Stomach (tissue), 9 donors: Measurements from ENCODE around the gene EGR2. TPM values are rescaled to one million over a fixed set of nuclear protein-coding genes. Genes with fewer than 3 reads are reported as not detected.

Experiments used
- DNase-seq, 2 donors: peaks; one replicate each; pipeline versions ENCODE4 v3.0.0 to v3.0.0-alpha.2; 2013 to 2019
- H3K27ac ChIP-seq, 5 donors: fragments of 200-600 bp in 4 of 5; sonication (generic) in 4 of 5; one replicate each; pipeline ENCODE4 v1.5.1; 2013 to 2019; ENCODE audit warnings: mild to moderate bottlenecking in 1 of 5, moderate library complexity in 1 of 5
- H3K27me3 ChIP-seq, 3 donors: fragments of 200-600 bp; sonication (generic); one replicate each; pipeline ENCODE4 v1.5.1; 2017 to 2019; ENCODE audit warnings: mixed run types in 1 of 3
- H3K36me3 ChIP-seq, 4 donors: fragments of 200-600 bp; sonication (generic); 1 replicate in 3 of 4; 2 replicates in 1 of 4; pipeline ENCODE4 v1.5.1; 2016 to 2019
- H3K4me1 ChIP-seq, 4 donors: fragments of 200-600 bp; sonication (generic); one replicate each; pipeline ENCODE4 v1.5.1; 2016 to 2019
- H3K4me3 ChIP-seq, 4 donors: fragments of 200-600 bp; sonication (generic) in 3 of 4; one replicate each; pipeline ENCODE4 v1.5.1; 2016 to 2019; ENCODE audit warnings: mild to moderate bottlenecking in 1 of 4
- H3K9me3 ChIP-seq, 4 donors: fragments of 200-600 bp; sonication (generic); one replicate each; pipeline ENCODE4 v1.5.1; 2016 to 2019
- CTCF ChIP-seq, 7 experiments: fragments of 450-650 bp in 4 of 7; fragments of 200-600 bp in 3 of 7; sonication (generic) in 3 of 7; IDR thresholded peaks; one replicate each; pipeline ENCODE4 v1.5.1; 2016 to 2019; ENCODE audit warnings: antibody characterized with exemption in 7 of 7, control low read depth in 2 of 7, mild to moderate bottlenecking in 1 of 7
- EP300 ChIP-seq: sonication (generic); formaldehyde crosslinking; IDR thresholded peaks from one replicate; pipeline ENCODE4 v1.6.1; 2017; ENCODE audit warnings: antibody characterized with exemption
- POLR2A ChIP-seq, 4 donors: fragments of 450-650 bp; IDR thresholded peaks; one replicate each; pipeline ENCODE4 v1.6.1; 2016; ENCODE audit warnings: antibody characterized with exemption in 4 of 4, control low read depth in 2 of 4, mild to moderate bottlenecking in 1 of 4, moderate library complexity in 1 of 4
- POLR2AphosphoS5 ChIP-seq, 3 donors: sonication (generic); formaldehyde crosslinking; IDR thresholded peaks; one replicate each; pipeline ENCODE4 v1.6.1; 2016; ENCODE audit warnings: antibody characterized with exemption in 3 of 3
- WGBS, 5 donors: extraction: QIAGEN DNeasy Blood & Tissue Kit in 3 of 5; methylation state at CpG; one replicate each; pipeline versions ENCODE4 v1.1.5 to v1.1.7; 2013 to 2018; 5-methylcytosine and 5-hydroxymethylcytosine counted together
- intact Hi-C: fragments of 100-400 bp; cut with DNase I; formaldehyde crosslinking; loops from one replicate; pipeline ENCODE4 v1.15.1; 2023; ENCODE audit warnings: low total_unique reads
- polyA plus RNA-seq, 3 donors: library from polyadenylated mRNA; stranded (reverse); fragments of 200-250 nt; gene quantifications; one replicate each; pipeline ENCODE4 v1.2.3, GENCODE V29; 2013
- total RNA-seq, 5 donors: library from RNA; depleted of rRNA; stranded (reverse); fragments of >200 nt; gene quantifications; one replicate each; pipeline versions ENCODE4 v1.1.0 to v1.2.3, GENCODE V29; 2014 to 2016
- donor health status: healthy with polysubstance abuse.
- donor health status: Bipolar disorder and iron deficiency.
- donor health status: healthy.

EGR2 gene
- total and polyA plus RNA-seq, 8 donors: 0.46 to 5.8 (median 1.2) TPM; not detected in 3

GRCh38 chr10:62851442-62851841 lies 35.3 kb upstream of the EGR2 start:
- Histone ChIP-seq H3K27ac (no peak overlapping the region), H3K4me3 (no peak overlapping the region), H3K9me3 (peaks cover 5 to 20% (median 15%) of the 10 kb centered on the region in 4 donors), H3K27me3 (no peaks in the 10 kb centered on the region), H3K36me3 (no peaks in the 10 kb centered on the region), H3K4me1 (no peaks in the 10 kb centered on the region)
- WGBS, 5 donors: 45 to 83% (median 51%) methylated on average over 2 of the region's 2 CpGs
- intact Hi-C loops: no loop called here
- no peak for TF ChIP-seq EP300
- TF ChIP-seq POLR2AphosphoS5 (IDR thresholded peaks at IDR 0.05): no peak
- TF ChIP-seq POLR2A (IDR thresholded peaks at IDR 0.05): no peak
- DNase-seq: no peak

GRCh38 chr10:62850646-62851045 lies 34.5 kb upstream of the EGR2 start:
- no peak overlapping the region for H3K27ac ChIP-seq
- H3K9me3 ChIP-seq: peaks cover 5 to 20% (median 17%) of the 10 kb centered on the region in 4 donors
- no peak for DNase-seq
- H3K4me1 ChIP-seq: no peaks in the 10 kb centered on the region
- intact Hi-C loops: no loop called here
- no peaks in the 10 kb centered on the region for H3K27me3 ChIP-seq
- no peaks in the 10 kb centered on the region for H3K36me3 ChIP-seq
- 57 to 71% (median 58%) methylated on average over 3 of the region's 3 CpGs for WGBS, 5 donors
- no peak overlapping the region for H3K4me3 ChIP-seq
- TF ChIP-seq CTCF (IDR thresholded peaks at IDR 0.05): no peak
- no peak for TF ChIP-seq POLR2AphosphoS5 (IDR thresholded peaks at IDR 0.05)
- no peak for TF ChIP-seq EP300
- TF ChIP-seq POLR2A (IDR thresholded peaks at IDR 0.05): no peak

GRCh38 chr10:62847433-62847832 lies 31.3 kb upstream of the EGR2 start:
- no peak overlapping the region for H3K27ac ChIP-seq
- peaks cover 5 to 20% (median 17%) of the 10 kb centered on the region in 4 donors for H3K9me3 ChIP-seq
- no peak overlapping the region for H3K4me3 ChIP-seq
- no peaks in the 10 kb centered on the region for H3K4me1 ChIP-seq
- no peak for DNase-seq
- TF ChIP-seq CTCF (IDR thresholded peaks at IDR 0.05): no peak
- TF ChIP-seq POLR2AphosphoS5 (IDR thresholded peaks at IDR 0.05): no peak
- TF ChIP-seq EP300: no peak
- TF ChIP-seq POLR2A (IDR thresholded peaks at IDR 0.05): no peak
- H3K27me3 ChIP-seq: no peaks in the 10 kb centered on the region
- no peaks in the 10 kb centered on the region for H3K36me3 ChIP-seq
- intact Hi-C loops: no loop called here

GRCh38 chr10:62844280-62845011 lies 28.3 kb upstream of the EGR2 start:
- Histone ChIP-seq H3K4me1 (no peaks in the 10 kb centered on the region), H3K27me3 (no peaks in the 10 kb centered on the region), H3K36me3 (no peaks in the 10 kb centered on the region), H3K27ac (no peak overlapping the region), H3K4me3 (no peak overlapping the region), H3K9me3 (peaks cover 5 to 20% (median 17%) of the 10 kb centered on the region in 4 donors)
- 63 to 74% (median 67%) methylated on average over 7 of the region's 7 CpGs for WGBS, 5 donors
- no peak for DNase-seq
- no peak for TF ChIP-seq EP300
- TF ChIP-seq POLR2A (IDR thresholded peaks at IDR 0.05): no peak
- no peak for TF ChIP-seq POLR2AphosphoS5 (IDR thresholded peaks at IDR 0.05)
- TF ChIP-seq CTCF (IDR thresholded peaks at IDR 0.05): no peak
- intact Hi-C loops: no loop called here

GRCh38 chr10:62843600-62843999 lies 27.4 kb upstream of the EGR2 start:
- no peak overlapping the region for H3K4me3 ChIP-seq
- TF ChIP-seq EP300 (no peak), POLR2AphosphoS5 (IDR thresholded peaks at IDR 0.05) (no peak), CTCF (IDR thresholded peaks at IDR 0.05) (no peak), POLR2A (IDR thresholded peaks at IDR 0.05) (no peak)
- H3K27me3 ChIP-seq: no peaks in the 10 kb centered on the region
- H3K27ac ChIP-seq: no peak overlapping the region
- H3K36me3 ChIP-seq: no peaks in the 10 kb centered on the region
- WGBS, 5 donors: 57 to 78% (median 68%) methylated on average over 3 of the region's 3 CpGs
- H3K4me1 ChIP-seq: no peaks in the 10 kb centered on the region
- DNase-seq: no peak
- H3K9me3 ChIP-seq: peaks cover 5 to 20% (median 17%) of the 10 kb centered on the region in 4 donors
- intact Hi-C loops: no loop called here
